Kidney (tissue), 14 donors: ENCODE measurements around the gene ATXN1L. TPM values are rescaled to one million over a fixed set of nuclear protein-coding genes. Genes with fewer than 3 reads are reported as not detected.

Experiments used
- DNase-seq, 5 donors: peaks; one replicate each; pipeline ENCODE4 v3.0.0-alpha.2; 2013 to 2020
- FAIRE-seq: peaks from 2 replicates; lab custom pipeline; 2012; peaks lifted over from hg19 to GRCh38; lab: Jason Lieb, UNC
- H3K27ac ChIP-seq, 2 donors: one replicate each; pipeline ENCODE4 v1.7.0; 2013; ENCODE audit warnings: low read depth in 2 of 2, low read length in 2 of 2, inconsistent platforms in 1 of 2
- H3K27me3 ChIP-seq: one replicate; pipeline ENCODE4 v1.7.1; 2013; ENCODE audit warnings: low read length, inconsistent platforms; ENCODE audit not compliant: control insufficient read depth, insufficient read depth
- H3K36me3 ChIP-seq, 3 donors: one replicate each; pipeline versions ENCODE4 v1.7.0 to v1.7.1; 2013; ENCODE audit warnings: low read length in 3 of 3, control low read depth in 1 of 3, inconsistent platforms in 1 of 3; ENCODE audit not compliant: insufficient read depth in 3 of 3, control insufficient read depth in 2 of 3
- H3K4me1 ChIP-seq, 3 donors: one replicate each; pipeline versions ENCODE4 v1.7.0 to v1.7.1; 2013; ENCODE audit warnings: low read length in 3 of 3, inconsistent platforms in 1 of 3, low read depth in 1 of 3; ENCODE audit not compliant: control insufficient read depth in 2 of 3, insufficient read depth in 2 of 3
- H3K4me3 ChIP-seq, 3 donors: one replicate each; pipeline versions ENCODE4 v1.7.0 to v1.8.1; 2013; ENCODE audit warnings: low read length in 3 of 3, control low read depth in 1 of 3, inconsistent platforms in 1 of 3
- H3K9ac ChIP-seq, 3 donors: one replicate each; pipeline versions ENCODE4 v1.7.0 to v1.7.1; 2013; ENCODE audit warnings: low read length in 3 of 3, control low read depth in 1 of 3, inconsistent platforms in 1 of 3
- H3K9me3 ChIP-seq, 3 donors: one replicate each; pipeline versions ENCODE4 v1.7.0 to v1.7.1; 2013; ENCODE audit warnings: low read length in 3 of 3, control low read depth in 1 of 3, inconsistent platforms in 1 of 3; ENCODE audit not compliant: control insufficient read depth in 2 of 3, insufficient read depth in 1 of 3
- intact Hi-C: fragments of 100-400 bp; cut with DNase I; formaldehyde crosslinking; loops from one replicate; pipeline ENCODE4 v1.11.1; 2022
- polyA plus RNA-seq: library from polyadenylated mRNA; stranded (reverse); fragments of 350-450 nt; fragmentation: Illumina TruSeq; extraction: RNeasy Lipid Tissue Mini Kit (QIAGEN cat#74804); gene quantifications from one replicate; pipeline ENCODE4 v1.2.3, GENCODE V29; 2014; ENCODE audit warnings: low read depth, low replicate concordance; ENCODE audit not compliant: insufficient read depth
- total RNA-seq: library from RNA; stranded (reverse); fragmentation: NEBNext Ultra II Directional; extraction: Animal tissue kit (Norgen Biotek cat#: 25700); gene quantifications from one replicate; pipeline ENCODE4 v1.2.1, GENCODE V29; 2021
- TF ChIP-seq, protein P1 (sequence below): IDR thresholded peaks from 3 replicates; pipeline ENCODE4 v1.5.1; 2012; ENCODE audit warnings: mild to moderate bottlenecking, moderate library complexity, borderline replicate concordance; ENCODE audit not compliant: insufficient read depth; ENCODE audit errors: extremely low read depth
- donor health status: control.
- donor health status: control.
- donor health status: control.
- donor health status: control.
- donor health status: control.
- donor health status: DM: yes; HTN: yes; CAD: no.
- donor health status: Normal renal cell carcinoma (clear cell type).

The ATXN1L gene
- total and polyA plus RNA-seq, 2 donors from 2014 or later, result 7.4 to 37.5 TPM

DNA sequence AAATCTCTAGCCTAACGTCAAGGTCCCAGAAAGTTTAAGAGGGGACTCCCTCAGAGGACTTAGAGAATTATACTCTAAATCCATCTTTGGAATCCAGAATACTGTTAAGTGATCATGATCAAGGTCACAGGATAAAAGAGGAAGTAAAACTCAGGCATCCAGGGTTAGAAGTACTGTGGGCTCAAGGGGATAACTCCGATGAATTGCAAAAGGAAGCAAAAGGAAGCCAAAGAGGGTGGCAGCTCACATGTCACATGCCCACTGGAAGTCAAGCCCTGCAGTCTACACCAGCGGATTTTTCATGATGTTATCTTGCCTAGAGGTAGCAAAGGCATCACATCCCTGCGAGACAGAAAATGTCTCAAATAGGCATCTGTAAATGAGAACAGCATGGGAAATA lies 34.4 kb downstream of the ATXN1L start:
- intact Hi-C loops, result no loop called here
- no peak for DNase-seq
- peaks cover 4 to 21% (median 15%) of the 10 kb centered on the region in 3 donors for H3K36me3 ChIP-seq
- H3K4me3 ChIP-seq, result no peak overlapping the region
- peaks cover 0 to 13% (median 0%) of the 10 kb centered on the region in 3 donors for H3K4me1 ChIP-seq
- H3K27me3 ChIP-seq, result no peaks in the 10 kb centered on the region
- no peaks in the 10 kb centered on the region for H3K9me3 ChIP-seq
- H3K9ac ChIP-seq, result no peak overlapping the region
- H3K27ac ChIP-seq, result no peak overlapping the region
- no peak for FAIRE-seq
- TF ChIP-seq, protein P1, sequence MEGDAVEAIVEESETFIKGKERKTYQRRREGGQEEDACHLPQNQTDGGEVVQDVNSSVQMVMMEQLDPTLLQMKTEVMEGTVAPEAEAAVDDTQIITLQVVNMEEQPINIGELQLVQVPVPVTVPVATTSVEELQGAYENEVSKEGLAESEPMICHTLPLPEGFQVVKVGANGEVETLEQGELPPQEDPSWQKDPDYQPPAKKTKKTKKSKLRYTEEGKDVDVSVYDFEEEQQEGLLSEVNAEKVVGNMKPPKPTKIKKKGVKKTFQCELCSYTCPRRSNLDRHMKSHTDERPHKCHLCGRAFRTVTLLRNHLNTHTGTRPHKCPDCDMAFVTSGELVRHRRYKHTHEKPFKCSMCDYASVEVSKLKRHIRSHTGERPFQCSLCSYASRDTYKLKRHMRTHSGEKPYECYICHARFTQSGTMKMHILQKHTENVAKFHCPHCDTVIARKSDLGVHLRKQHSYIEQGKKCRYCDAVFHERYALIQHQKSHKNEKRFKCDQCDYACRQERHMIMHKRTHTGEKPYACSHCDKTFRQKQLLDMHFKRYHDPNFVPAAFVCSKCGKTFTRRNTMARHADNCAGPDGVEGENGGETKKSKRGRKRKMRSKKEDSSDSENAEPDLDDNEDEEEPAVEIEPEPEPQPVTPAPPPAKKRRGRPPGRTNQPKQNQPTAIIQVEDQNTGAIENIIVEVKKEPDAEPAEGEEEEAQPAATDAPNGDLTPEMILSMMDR, result no peak

DNA sequence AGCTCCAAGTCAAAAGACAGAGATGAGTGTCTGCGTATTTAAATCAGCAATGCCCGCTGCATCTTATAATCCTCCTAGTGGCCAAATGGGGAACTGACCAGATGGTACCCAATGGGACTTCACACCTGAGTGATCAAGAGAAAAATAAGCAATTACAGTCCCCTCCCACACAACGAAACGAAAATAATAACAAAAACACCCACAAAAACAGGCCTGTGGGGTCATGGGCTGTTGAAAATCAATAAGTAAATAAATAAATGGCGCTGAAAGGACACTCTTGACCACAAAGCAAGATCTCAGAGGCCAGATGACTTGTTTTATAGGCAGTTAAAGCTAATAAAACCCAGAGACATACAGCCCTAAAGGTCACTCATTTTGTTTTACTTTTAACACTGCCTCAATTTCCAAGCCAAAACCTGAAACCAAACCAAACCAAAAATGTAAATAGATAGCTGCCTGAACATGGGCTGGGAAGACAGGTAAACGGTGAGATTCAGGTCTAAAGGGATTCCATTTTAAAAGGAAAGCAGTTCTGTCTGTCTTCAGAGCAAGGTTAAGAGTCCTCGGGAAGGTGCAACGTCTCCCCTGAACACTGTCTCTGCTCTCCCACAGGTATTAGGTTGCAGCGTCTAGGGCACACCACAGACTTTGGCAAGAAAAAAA lies 36.9 kb downstream of the ATXN1L start:
- Histone ChIP-seq H3K9ac (peak overlapping the region; percentile 4 to 37 (median 7)), H3K4me1 (peaks cover 0 to 13% (median 0%) of the 10 kb centered on the region in 3 donors), H3K9me3 (no peaks in the 10 kb centered on the region), H3K36me3 (peaks cover 2 to 13% (median 13%) of the 10 kb centered on the region in 3 donors), H3K4me3 (peak overlapping the region; percentile 66 to 86 (median 67)), H3K27ac (peak overlapping the region; percentile 76 to 89), H3K27me3 (no peaks in the 10 kb centered on the region)
- intact Hi-C loops, result no loop called here
- DNase-seq (peak in 4 of 5 donors; percentile 75 to 90 (median 82)), FAIRE-seq (peak; percentile 44)
- TF ChIP-seq, protein P1, result peak; percentile 90

DNA sequence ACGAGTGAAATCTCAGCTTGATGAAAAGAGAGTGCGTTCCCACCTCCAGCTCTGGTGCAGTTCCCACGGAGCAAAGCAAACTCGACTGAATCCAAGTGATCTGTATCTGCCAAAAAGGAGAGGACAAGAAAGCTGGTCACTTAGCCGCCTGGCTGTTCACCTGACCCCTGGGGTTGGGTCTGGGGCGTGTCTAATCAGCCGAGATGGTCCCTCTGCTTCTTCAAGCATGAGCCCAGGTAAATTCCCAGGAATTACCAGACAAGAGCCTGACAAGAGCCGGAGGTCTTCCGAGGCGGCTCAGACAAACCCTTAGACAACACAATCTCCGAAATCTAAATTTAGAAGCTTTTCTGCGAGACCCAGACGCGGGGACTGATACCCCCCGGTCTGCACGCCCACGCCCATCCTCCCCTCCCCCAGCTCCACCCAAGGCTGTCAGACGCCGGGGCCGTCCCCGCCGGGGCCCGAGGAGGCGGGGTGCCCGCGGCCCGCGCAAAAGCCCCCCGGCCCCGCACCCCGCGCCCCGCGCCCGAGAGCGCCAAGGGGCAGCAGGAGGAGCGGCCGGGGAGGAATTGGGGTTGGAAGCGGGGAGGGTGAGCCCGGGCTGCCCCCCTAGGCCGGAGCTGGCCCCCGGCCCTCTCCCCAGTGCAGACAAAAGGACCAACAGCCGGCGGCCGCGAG lies 37.5 kb downstream of the ATXN1L start:
- FAIRE-seq (no peak), DNase-seq (peak; percentile 62 to 84 (median 74))
- Histone ChIP-seq H3K36me3 (peaks cover 2 to 13% (median 13%) of the 10 kb centered on the region in 3 donors), H3K27ac (peak overlapping the region; percentile 88 to 89), H3K9me3 (no peaks in the 10 kb centered on the region), H3K27me3 (no peaks in the 10 kb centered on the region), H3K4me1 (peaks cover 0 to 13% (median 0%) of the 10 kb centered on the region in 3 donors), H3K4me3 (peak overlapping the region; percentile 66 to 86 (median 67)), H3K9ac (peak overlapping the region; percentile 7 to 75 (median 37))
- intact Hi-C loops, result no loop called here
- TF ChIP-seq, protein P1, result no peak
